H1 (cell line): Measurements from ENCODE around the gene MS4A15. TPM values are rescaled to one million over a fixed set of nuclear protein-coding genes. Genes with fewer than 3 reads are reported as not detected.

Experiments
- BRCA1 ChIP-seq: IDR thresholded peaks from 2 replicates; pipeline ENCODE4 v1.6.1; 2012; ENCODE audit warnings: low read depth, low read length, improper control_type of control experiment
- CBX8 ChIP-seq: fragments of 300-800, 300-1000 bp; sonication (generic); IDR thresholded peaks from 2 replicates; pipeline ENCODE4 v1.7.1; 2016; ENCODE audit warnings: low read depth, low read length, borderline replicate concordance
- CEBPB ChIP-seq: IDR thresholded peaks from 2 replicates; pipeline ENCODE4 v1.6.1; 2012; ENCODE audit warnings: low read depth, low read length
- CHD7 ChIP-seq: fragments of 300-600 bp; sonication (generic); IDR thresholded peaks from 2 replicates; pipeline ENCODE4 v1.7.1; 2012; ENCODE audit warnings: low read length, moderate library complexity, mild to moderate bottlenecking, inconsistent platforms; ENCODE audit not compliant: insufficient replicate concordance
- CREB1 ChIP-seq: IDR thresholded peaks from 2 replicates; pipeline ENCODE4 v1.6.1; 2012; ENCODE audit warnings: inconsistent platforms
- NRF1 ChIP-seq: IDR thresholded peaks from 2 replicates; pipeline ENCODE4 v1.6.1; 2011; ENCODE audit warnings: mild to moderate bottlenecking, low read depth, low read length, improper control_type of control experiment
- RAD21 ChIP-seq, 2 experiments: IDR thresholded peaks in 1 of 2; conservative IDR thresholded peaks in 1 of 2; 2 replicates each; pipeline ENCODE4 v1.6.1; 2011; ENCODE audit warnings: low read depth in 2 of 2, low read length in 2 of 2, improper control_type of control experiment in 1 of 2, inconsistent platforms in 1 of 2, mild to moderate bottlenecking in 1 of 2, moderate library complexity in 1 of 2
- RNF2 ChIP-seq: fragments of 200-900, 300-1000 bp; sonication (generic); IDR thresholded peaks from 2 replicates; pipeline ENCODE4 v1.7.1; 2016; ENCODE audit warnings: borderline replicate concordance, low read depth, mild to moderate bottlenecking, antibody characterized with exemption, low read length; ENCODE audit not compliant: poor library complexity, severe bottlenecking; ENCODE audit errors: missing control alignments
- TAF1 ChIP-seq: IDR thresholded peaks from 2 replicates; pipeline ENCODE4 v1.6.1; 2011; ENCODE audit warnings: mild to moderate bottlenecking, low read depth, low read length
- TBP ChIP-seq: IDR thresholded peaks from 2 replicates; pipeline ENCODE4 v1.6.1; 2011; ENCODE audit warnings: low read depth, low read length, improper control_type of control experiment
- USF2 ChIP-seq: IDR thresholded peaks from 2 replicates; pipeline ENCODE4 v1.6.1; 2011; ENCODE audit warnings: low read length, improper control_type of control experiment
- polyA plus RNA-seq, 7 experiments: library from polyadenylated mRNA; depleted of rRNA in 3 of 7; stranded (reverse) in 5 of 7; unstranded in 2 of 7; fragments of >200 nt in 5 of 7; fragments of 200-250 nt in 2 of 7; gene quantifications; 1 replicate in 5 of 7; 2 replicates in 1 of 7; 4 replicates in 1 of 7; pipeline versions ENCODE4 v1.2.1 to v1.2.3, GENCODE V29; 2011 to 2013; ENCODE audit warnings: missing spikeins in 2 of 7, mixed read lengths in 2 of 7
- total RNA-seq: library from RNA; stranded (reverse); fragmentation: NEBNext Ultra II Directional; extraction: Animal tissue kit (Norgen Biotek cat#: 25700); gene quantifications from 2 replicates; pipeline ENCODE4 v1.2.1, GENCODE V29; 2021

The MS4A15 gene
- total and polyA plus RNA-seq, 2 of the 8 experiments (the other 6 are each of a cell fraction or from before 2014, with no cell fraction given) = 0.15 to 0.17 TPM

GRCh38 chr11:60766547-60766946 lies 9.9 kb downstream of the MS4A15 start (continued):
- no peak for TF ChIP-seq CHD7
- no peak for TF ChIP-seq RAD21 (IDR thresholded peaks at IDR 0.05 in 1 of 2, conservative IDR thresholded peaks at IDR 0.05 in 1 of 2; ENCODE audit: low read depth in 2 of 2, low read length in 2 of 2)
- no peak for TF ChIP-seq CBX8
- no peak for TF ChIP-seq BRCA1
- TF ChIP-seq CEBPB = no peak
- TF ChIP-seq TAF1 = no peak
- no peak for TF ChIP-seq NRF1
- no peak for TF ChIP-seq USF2
- TF ChIP-seq RNF2 = no peak
- no peak for TF ChIP-seq TBP
- TF ChIP-seq CREB1 = no peak
